Kidney epithelial cell (primary cell): ENCODE data around the gene NCKAP5. TPM values are rescaled to one million over a fixed set of nuclear protein-coding genes. Genes with fewer than 3 reads are reported as not detected.

ENCODE experiments used
- DNase-seq: peaks from one replicate; pipeline ENCODE4 v3.0.0-alpha.2; 2010; ENCODE audit warnings: low read depth
- H3K27me3 ChIP-seq: 2 replicates; pipeline ENCODE4 v1.6.0; 2011; ENCODE audit warnings: low read length; ENCODE audit not compliant: control insufficient read depth, insufficient read depth
- H3K36me3 ChIP-seq: 2 replicates; pipeline ENCODE4 v1.5.1; 2011; ENCODE audit warnings: low read length; ENCODE audit not compliant: control insufficient read depth, insufficient read depth
- H3K4me3 ChIP-seq: 2 replicates; pipeline ENCODE4 v1.5.1; 2011; ENCODE audit warnings: low read depth, mild to moderate bottlenecking, control low read depth, low read length
- total RNA-seq: library from RNA; depleted of rRNA; stranded (reverse); fragments of >200 nt; gene quantifications from 2 replicates; pipeline ENCODE4 v1.2.3, GENCODE V29; 2015
- TF ChIP-seq, protein P1 (sequence below): IDR thresholded peaks from 2 replicates; pipeline ENCODE4 v1.5.1; 2011; ENCODE audit warnings: mild to moderate bottlenecking, moderate library complexity, low read length, control low read depth, inconsistent platforms; ENCODE audit not compliant: insufficient read depth, poor library complexity, severe bottlenecking

The NCKAP5 gene
- total RNA-seq, 1 donor from 2014 or later = 0.33 TPM

DNA sequence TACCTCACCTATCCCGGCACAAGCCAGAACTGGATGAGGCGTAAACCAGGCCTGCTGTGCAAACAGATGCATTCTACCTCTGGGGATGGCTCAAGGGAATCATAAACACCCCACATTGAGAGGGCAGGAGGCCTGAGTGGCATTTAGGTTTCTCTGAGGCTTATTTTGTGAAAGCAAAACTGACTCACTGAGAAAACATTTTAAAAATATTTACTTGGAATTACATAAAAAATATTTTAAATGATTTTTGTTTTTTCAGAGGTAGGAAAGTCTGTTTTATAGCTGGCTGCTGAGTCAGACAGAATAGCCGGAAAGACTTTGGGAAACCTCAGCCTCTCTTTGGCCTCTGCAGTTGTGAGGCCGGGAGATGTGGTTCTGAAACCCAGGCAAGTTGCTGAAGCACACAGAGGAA, 244.1 kb downstream of the NCKAP5 start:
- Histone ChIP-seq H3K4me3 (no peak overlapping the region), H3K36me3 (no peaks in the 10 kb centered on the region), H3K27me3 (no peaks in the 10 kb centered on the region)
- DNase-seq = no peak
- TF ChIP-seq, protein P1, sequence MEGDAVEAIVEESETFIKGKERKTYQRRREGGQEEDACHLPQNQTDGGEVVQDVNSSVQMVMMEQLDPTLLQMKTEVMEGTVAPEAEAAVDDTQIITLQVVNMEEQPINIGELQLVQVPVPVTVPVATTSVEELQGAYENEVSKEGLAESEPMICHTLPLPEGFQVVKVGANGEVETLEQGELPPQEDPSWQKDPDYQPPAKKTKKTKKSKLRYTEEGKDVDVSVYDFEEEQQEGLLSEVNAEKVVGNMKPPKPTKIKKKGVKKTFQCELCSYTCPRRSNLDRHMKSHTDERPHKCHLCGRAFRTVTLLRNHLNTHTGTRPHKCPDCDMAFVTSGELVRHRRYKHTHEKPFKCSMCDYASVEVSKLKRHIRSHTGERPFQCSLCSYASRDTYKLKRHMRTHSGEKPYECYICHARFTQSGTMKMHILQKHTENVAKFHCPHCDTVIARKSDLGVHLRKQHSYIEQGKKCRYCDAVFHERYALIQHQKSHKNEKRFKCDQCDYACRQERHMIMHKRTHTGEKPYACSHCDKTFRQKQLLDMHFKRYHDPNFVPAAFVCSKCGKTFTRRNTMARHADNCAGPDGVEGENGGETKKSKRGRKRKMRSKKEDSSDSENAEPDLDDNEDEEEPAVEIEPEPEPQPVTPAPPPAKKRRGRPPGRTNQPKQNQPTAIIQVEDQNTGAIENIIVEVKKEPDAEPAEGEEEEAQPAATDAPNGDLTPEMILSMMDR = no peak

DNA sequence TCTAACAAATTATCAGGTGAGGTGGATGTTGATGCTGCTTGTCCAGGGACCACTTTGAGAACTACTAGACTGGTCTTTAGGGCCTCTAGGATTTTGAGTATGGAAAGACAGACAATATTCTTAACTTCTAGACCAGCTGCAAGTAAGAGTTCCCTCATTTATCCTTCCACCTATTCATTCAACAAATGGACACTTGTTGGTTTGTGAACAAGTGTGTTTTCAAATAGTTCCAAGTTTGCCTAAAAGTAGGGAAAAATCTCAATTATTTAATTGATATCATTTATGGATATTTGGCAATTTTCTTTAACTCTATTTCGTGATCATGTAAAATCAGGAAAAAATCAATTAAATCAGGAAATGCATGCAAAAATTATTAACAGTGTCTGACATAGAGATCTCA, 245.4 kb downstream of the NCKAP5 start:
- H3K36me3 ChIP-seq = no peaks in the 10 kb centered on the region
- no peaks in the 10 kb centered on the region for H3K27me3 ChIP-seq
- H3K4me3 ChIP-seq = no peak overlapping the region
- DNase-seq = no peak
- TF ChIP-seq, protein P1 = no peak

GRCh38 chr2:133317178-133317577, 251.1 kb downstream of the NCKAP5 start:
- Histone ChIP-seq H3K4me3 (no peak overlapping the region), H3K36me3 (no peaks in the 10 kb centered on the region), H3K27me3 (no peaks in the 10 kb centered on the region)
- TF ChIP-seq, protein P1 = no peak
- DNase-seq = no peak

DNA sequence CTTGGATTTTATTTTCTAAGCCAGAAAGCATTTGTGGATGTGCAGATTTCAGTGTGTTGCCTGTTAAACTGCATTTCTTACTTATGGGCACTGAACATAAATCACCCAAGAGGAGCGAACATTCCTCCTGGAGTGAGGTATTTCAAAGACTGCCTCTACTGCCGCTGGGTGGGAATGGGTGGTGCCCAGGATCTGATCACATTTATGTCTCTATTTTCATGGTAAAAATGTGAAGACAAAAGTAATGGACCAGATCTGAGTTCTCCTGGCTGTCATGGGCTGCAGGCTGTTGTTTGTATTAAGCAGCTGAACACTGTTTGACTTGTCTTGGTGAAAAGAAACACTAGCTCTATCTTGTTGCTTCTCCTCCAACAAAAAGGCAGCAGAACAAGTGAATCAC, 251.7 kb downstream of the NCKAP5 start:
- no peak for DNase-seq
- Histone ChIP-seq H3K36me3 (no peaks in the 10 kb centered on the region), H3K27me3 (no peaks in the 10 kb centered on the region), H3K4me3 (no peak overlapping the region)
- TF ChIP-seq, protein P1 = no peak

GRCh38 chr2:133315280-133315679, 253.0 kb downstream of the NCKAP5 start:
- no peaks in the 10 kb centered on the region for H3K27me3 ChIP-seq
- no peaks in the 10 kb centered on the region for H3K36me3 ChIP-seq
- H3K4me3 ChIP-seq = no peak overlapping the region
- no peak for DNase-seq
- TF ChIP-seq, protein P1 = no peak

DNA sequence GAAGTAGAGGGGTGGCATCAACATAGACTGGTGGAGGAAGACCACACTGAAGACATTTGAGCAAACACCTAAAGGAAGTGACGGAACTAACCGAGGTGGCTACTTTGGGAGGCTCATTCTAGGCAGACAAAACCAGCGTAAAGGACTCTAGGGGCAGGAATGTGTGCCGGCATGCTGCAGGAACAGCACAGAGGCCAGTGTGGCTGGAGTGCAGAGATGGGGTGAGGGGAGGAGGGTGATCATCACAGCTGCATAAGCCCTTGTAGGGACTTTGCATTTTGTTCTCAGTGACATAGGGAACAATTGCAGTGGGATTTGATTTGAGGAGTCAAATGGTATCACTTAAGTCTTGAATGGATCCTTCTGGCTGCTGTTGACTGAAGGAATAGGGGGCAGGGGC, 253.5 kb downstream of the NCKAP5 start:
- no peak for DNase-seq
- TF ChIP-seq, protein P1 = no peak
- no peaks in the 10 kb centered on the region for H3K27me3 ChIP-seq
- H3K4me3 ChIP-seq = no peak overlapping the region
- no peaks in the 10 kb centered on the region for H3K36me3 ChIP-seq
